ENCODE data around the gene LRTM2. TPM values are rescaled to one million over a fixed set of nuclear protein-coding genes. Genes with fewer than 3 reads are reported as not detected.

LRTM2 gene
- total RNA-seq, 1 experiment from 2014 or later, result not detected

DNA sequence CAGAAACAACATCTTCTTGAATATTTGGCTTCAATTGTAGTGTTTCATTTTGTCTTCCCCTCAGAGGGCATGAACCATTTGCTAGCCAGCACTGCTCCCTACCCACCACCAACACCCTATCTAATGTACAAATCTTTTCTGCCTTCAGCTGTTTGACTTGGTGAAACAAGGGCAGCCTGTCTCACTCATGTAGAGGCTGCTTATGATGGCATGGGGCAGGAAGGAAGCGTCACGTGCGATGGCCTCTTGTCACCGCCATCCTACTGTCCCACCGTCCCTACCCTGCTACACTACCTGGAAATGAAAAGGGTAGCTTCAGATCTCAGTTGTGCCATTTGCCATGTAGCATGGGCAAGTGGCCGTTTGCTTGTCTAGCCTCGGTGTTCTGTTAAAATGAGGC is 29.9 kb upstream of the LRTM2 start:
- H3K4me3 ChIP-seq, result no peak overlapping the region
- no peaks in the 10 kb centered on the region for H3K4me1 ChIP-seq (replicated peaks; ENCODE audit: insufficient read depth)
- DNase-seq, result no peak
- H3K79me2 ChIP-seq (ENCODE audit: low read depth), result no peaks in the 10 kb centered on the region
- no TSS peak for BruUV-seq (replicated peaks)
- H3K9me3 ChIP-seq (ENCODE audit: insufficient read depth, low read depth), result no peaks in the 10 kb centered on the region
- H3K27me3 ChIP-seq (ENCODE audit: insufficient read depth, low read depth), result no peaks in the 10 kb centered on the region
- H2AFZ ChIP-seq, result no peak overlapping the region
- H3K4me2 ChIP-seq, result no peak overlapping the region
- intact Hi-C loops (cut with micrococcal nuclease; ENCODE audit: unreplicated experiment), result no loop called here
- ChIA-PET POLR2A (ENCODE audit: unreplicated experiment) (no interaction called here), CTCF (interaction anchor here (1.0 to 1.9 kb wide), 6 partner anchors 130 to 156 kb away, joined by 3 to 32 read pairs (median 8); no protein-coding TSS in a partner anchor)
- no peaks in the 10 kb centered on the region for H4K20me1 ChIP-seq (ENCODE audit: insufficient read depth)
- 0 out of 2 replicates have a peak, but pooled peaks cover 4% of the 10 kb centered on the region for H3K36me3 ChIP-seq (ENCODE audit: low read depth)
- H3F3A ChIP-seq (ENCODE audit: insufficient read depth, low read depth), result peaks cover 6% of the 10 kb centered on the region; the same call in 1 of the 2 replicates
- no peak for TF ChIP-seq EZH2 (IDR thresholded peaks at IDR 0.05; ENCODE audit: low read depth)
- TF ChIP-seq, protein P1, sequence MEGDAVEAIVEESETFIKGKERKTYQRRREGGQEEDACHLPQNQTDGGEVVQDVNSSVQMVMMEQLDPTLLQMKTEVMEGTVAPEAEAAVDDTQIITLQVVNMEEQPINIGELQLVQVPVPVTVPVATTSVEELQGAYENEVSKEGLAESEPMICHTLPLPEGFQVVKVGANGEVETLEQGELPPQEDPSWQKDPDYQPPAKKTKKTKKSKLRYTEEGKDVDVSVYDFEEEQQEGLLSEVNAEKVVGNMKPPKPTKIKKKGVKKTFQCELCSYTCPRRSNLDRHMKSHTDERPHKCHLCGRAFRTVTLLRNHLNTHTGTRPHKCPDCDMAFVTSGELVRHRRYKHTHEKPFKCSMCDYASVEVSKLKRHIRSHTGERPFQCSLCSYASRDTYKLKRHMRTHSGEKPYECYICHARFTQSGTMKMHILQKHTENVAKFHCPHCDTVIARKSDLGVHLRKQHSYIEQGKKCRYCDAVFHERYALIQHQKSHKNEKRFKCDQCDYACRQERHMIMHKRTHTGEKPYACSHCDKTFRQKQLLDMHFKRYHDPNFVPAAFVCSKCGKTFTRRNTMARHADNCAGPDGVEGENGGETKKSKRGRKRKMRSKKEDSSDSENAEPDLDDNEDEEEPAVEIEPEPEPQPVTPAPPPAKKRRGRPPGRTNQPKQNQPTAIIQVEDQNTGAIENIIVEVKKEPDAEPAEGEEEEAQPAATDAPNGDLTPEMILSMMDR (conservative IDR thresholded peaks at IDR 0.05), result no peak
- H3K9me2 ChIP-seq (ENCODE audit: insufficient read depth), result no peaks in the 10 kb centered on the region
- H3K27ac ChIP-seq, result no peak overlapping the region

- Histone ChIP-seq H3K79me2 (ENCODE audit: low read depth) (no peaks in the 10 kb centered on the region), H3K36me3 (ENCODE audit: low read depth) (0 out of 2 replicates have a peak, but pooled peaks cover 4% of the 10 kb centered on the region), H3K4me1 (replicated peaks; ENCODE audit: insufficient read depth) (peaks cover 2% of the 10 kb centered on the region; the same call in 1 of the 2 replicates), H3K27me3 (ENCODE audit: insufficient read depth, low read depth) (no peaks in the 10 kb centered on the region), H3K9me3 (ENCODE audit: insufficient read depth, low read depth) (no peaks in the 10 kb centered on the region), H2AFZ (no peak overlapping the region), H3K4me3 (no peak overlapping the region), H4K20me1 (ENCODE audit: insufficient read depth) (no peaks in the 10 kb centered on the region), H3K4me2 (no peak overlapping the region), H3K9me2 (ENCODE audit: insufficient read depth) (no peaks in the 10 kb centered on the region), H3F3A (ENCODE audit: insufficient read depth, low read depth) (peaks cover 6% of the 10 kb centered on the region; the same call in 1 of the 2 replicates), H3K27ac (no peak overlapping the region)
- no peak for TF ChIP-seq EZH2 (IDR thresholded peaks at IDR 0.05; ENCODE audit: low read depth)
- TF ChIP-seq, protein P1 (conservative IDR thresholded peaks at IDR 0.05), result peak; percentile 94
- POLR2A ChIA-PET (ENCODE audit: unreplicated experiment), result interaction anchor here (0.6 kb wide), 1 partner anchor 141 kb away, joined by 5 read pairs; no protein-coding TSS in a partner anchor
- CTCF ChIA-PET, result interaction anchor here (0.5 to 1.9 kb wide), 9 partner anchors 131 to 1349 kb away, joined by 3 to 32 read pairs (median 3); no protein-coding TSS in a partner anchor
- DNase-seq, result peak; percentile 49 to 55
- intact Hi-C loops (cut with micrococcal nuclease; ENCODE audit: unreplicated experiment), result loop anchor here (1.0 kb wide), 3 partner anchors 139 to 186 kb away; no protein-coding TSS in a partner anchor
- BruUV-seq (replicated peaks), result no TSS peak
These were observed 29.1 kb upstream of the LRTM2 start for GRCh38 chr12:1791104-1791841.

- BruUV-seq (replicated peaks), result no TSS peak
- H3F3A ChIP-seq (ENCODE audit: insufficient read depth, low read depth), result peaks cover 6% of the 10 kb centered on the region; the same call in 1 of the 2 replicates
- H3K4me2 ChIP-seq, result no peak overlapping the region
- no peak overlapping the region for H3K27ac ChIP-seq
- no peaks in the 10 kb centered on the region for H3K9me3 ChIP-seq (ENCODE audit: insufficient read depth, low read depth)
- CTCF ChIA-PET, result interaction anchor here (1.9 kb wide), 1 partner anchor 142 kb away, joined by 8 read pairs; no protein-coding TSS in a partner anchor
- H3K4me1 ChIP-seq (replicated peaks; ENCODE audit: insufficient read depth), result peaks cover 6% of the 10 kb centered on the region; the same call in 1 of the 2 replicates
- no peaks in the 10 kb centered on the region for H3K79me2 ChIP-seq (ENCODE audit: low read depth)
- no peaks in the 10 kb centered on the region for H3K36me3 ChIP-seq (ENCODE audit: low read depth)
- H4K20me1 ChIP-seq (ENCODE audit: insufficient read depth), result no peaks in the 10 kb centered on the region
- POLR2A ChIA-PET (ENCODE audit: unreplicated experiment), result no interaction called here
- H2AFZ ChIP-seq, result no peak overlapping the region
- no peak for DNase-seq
- H3K4me3 ChIP-seq, result no peak overlapping the region
- TF ChIP-seq, protein P1 (conservative IDR thresholded peaks at IDR 0.05), result no peak
- no peak for TF ChIP-seq EZH2 (IDR thresholded peaks at IDR 0.05; ENCODE audit: low read depth)
- H3K9me2 ChIP-seq (ENCODE audit: insufficient read depth), result no peaks in the 10 kb centered on the region
- intact Hi-C loops (cut with micrococcal nuclease; ENCODE audit: unreplicated experiment), result no loop called here
- no peaks in the 10 kb centered on the region for H3K27me3 ChIP-seq (ENCODE audit: insufficient read depth, low read depth)
These were observed 28.0 kb upstream of the LRTM2 start for GRCh38 chr12:1792406-1792805.

Measured in PC-9 (cell line).